ENCODE measurements around the gene NEGR1.

NEGR1 gene

DNA sequence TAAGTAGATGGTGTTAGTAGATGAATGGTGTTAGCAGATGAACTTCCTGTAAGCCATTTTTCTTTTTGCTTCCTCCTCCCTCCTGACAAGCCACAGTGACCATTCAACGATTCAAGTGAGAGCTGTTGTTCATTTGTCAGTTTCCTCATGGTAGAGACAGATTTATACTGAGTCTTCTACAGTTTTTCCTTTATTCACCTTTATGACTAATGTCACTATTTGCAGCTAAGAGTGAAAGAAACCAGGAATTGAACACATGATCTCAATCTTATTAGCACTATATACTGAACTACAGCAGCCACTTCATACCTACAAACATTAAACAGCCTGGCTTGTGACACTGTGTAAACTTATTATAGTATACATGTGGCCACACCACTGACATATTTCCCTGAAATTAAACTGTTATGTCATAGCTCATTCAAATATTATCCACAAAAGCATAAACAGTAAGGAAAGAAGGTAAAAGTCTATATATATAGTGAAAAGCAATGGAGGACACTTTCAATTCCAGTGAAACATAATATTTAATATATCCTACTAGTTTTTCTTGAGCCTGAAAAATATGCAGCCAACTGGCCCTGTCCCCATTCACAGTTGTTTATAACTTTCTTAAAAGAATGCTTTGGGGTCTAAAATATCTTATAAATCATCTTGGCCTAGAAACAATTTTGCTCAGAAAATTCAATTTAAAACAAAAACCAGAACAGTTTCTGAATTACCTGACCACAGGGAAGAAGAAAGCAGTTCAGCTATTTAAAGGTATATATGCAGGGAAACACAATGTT lies 634.6 kb downstream of the NEGR1 start:
- H3F3A ChIP-seq (ENCODE audit: low read depth) = no peaks in the 10 kb centered on the region
- H2AFZ ChIP-seq (ENCODE audit: low read length) = peak overlapping the region; percentile 80
- peaks cover 14% of the 10 kb centered on the region for H3K4me1 ChIP-seq (ENCODE audit: insufficient read depth, low read length, poor library complexity, severe bottlenecking)
- no peaks in the 10 kb centered on the region for H3K36me3 ChIP-seq (ENCODE audit: insufficient read depth, low read length)
- no peaks in the 10 kb centered on the region for H4K20me1 ChIP-seq (ENCODE audit: insufficient read depth, low read length, poor library complexity, severe bottlenecking)
- H3K27me3 ChIP-seq (ENCODE audit: insufficient read depth, low read length, poor library complexity, severe bottlenecking) = no peaks in the 10 kb centered on the region
- no peaks in the 10 kb centered on the region for H3K9me3 ChIP-seq (ENCODE audit: insufficient read depth, low read depth, low read length)
- H3K79me2 ChIP-seq (ENCODE audit: insufficient read depth, low read length) = no peaks in the 10 kb centered on the region
- H3K9ac ChIP-seq (ENCODE audit: low read depth, low read length, poor library complexity, severe bottlenecking) = no peak overlapping the region
- no peaks in the 10 kb centered on the region for H3K9me2 ChIP-seq (replicated peaks; ENCODE audit: low read depth, low read length)
- TF ChIP-seq, protein P1, sequence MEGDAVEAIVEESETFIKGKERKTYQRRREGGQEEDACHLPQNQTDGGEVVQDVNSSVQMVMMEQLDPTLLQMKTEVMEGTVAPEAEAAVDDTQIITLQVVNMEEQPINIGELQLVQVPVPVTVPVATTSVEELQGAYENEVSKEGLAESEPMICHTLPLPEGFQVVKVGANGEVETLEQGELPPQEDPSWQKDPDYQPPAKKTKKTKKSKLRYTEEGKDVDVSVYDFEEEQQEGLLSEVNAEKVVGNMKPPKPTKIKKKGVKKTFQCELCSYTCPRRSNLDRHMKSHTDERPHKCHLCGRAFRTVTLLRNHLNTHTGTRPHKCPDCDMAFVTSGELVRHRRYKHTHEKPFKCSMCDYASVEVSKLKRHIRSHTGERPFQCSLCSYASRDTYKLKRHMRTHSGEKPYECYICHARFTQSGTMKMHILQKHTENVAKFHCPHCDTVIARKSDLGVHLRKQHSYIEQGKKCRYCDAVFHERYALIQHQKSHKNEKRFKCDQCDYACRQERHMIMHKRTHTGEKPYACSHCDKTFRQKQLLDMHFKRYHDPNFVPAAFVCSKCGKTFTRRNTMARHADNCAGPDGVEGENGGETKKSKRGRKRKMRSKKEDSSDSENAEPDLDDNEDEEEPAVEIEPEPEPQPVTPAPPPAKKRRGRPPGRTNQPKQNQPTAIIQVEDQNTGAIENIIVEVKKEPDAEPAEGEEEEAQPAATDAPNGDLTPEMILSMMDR (conservative IDR thresholded peaks at IDR 0.05; ENCODE audit: low read length) = no peak
- TF ChIP-seq EZH2phosphoT487 (IDR thresholded peaks at IDR 0.05; ENCODE audit: borderline replicate concordance) = no peak
- no peak overlapping the region for H3K4me2 ChIP-seq (ENCODE audit: low read depth, low read length, poor library complexity, severe bottlenecking)
- H3K4me3 ChIP-seq (ENCODE audit: low read length, poor library complexity, severe bottlenecking) = no peak overlapping the region

- H2AFZ ChIP-seq (ENCODE audit: low read length) = no peak overlapping the region
- no peak overlapping the region for H3K4me3 ChIP-seq (ENCODE audit: low read length, poor library complexity, severe bottlenecking)
- no peaks in the 10 kb centered on the region for H3K9me2 ChIP-seq (replicated peaks; ENCODE audit: low read depth, low read length)
- H3K9ac ChIP-seq (ENCODE audit: low read depth, low read length, poor library complexity, severe bottlenecking) = no peak overlapping the region
- TF ChIP-seq EZH2phosphoT487 (IDR thresholded peaks at IDR 0.05; ENCODE audit: borderline replicate concordance) = no peak
- TF ChIP-seq, protein P1 (conservative IDR thresholded peaks at IDR 0.05; ENCODE audit: low read length) = no peak
- H3K36me3 ChIP-seq (ENCODE audit: insufficient read depth, low read length) = no peaks in the 10 kb centered on the region
- no peaks in the 10 kb centered on the region for H3K9me3 ChIP-seq (ENCODE audit: insufficient read depth, low read depth, low read length)
- no peaks in the 10 kb centered on the region for H3K27me3 ChIP-seq (ENCODE audit: insufficient read depth, low read length, poor library complexity, severe bottlenecking)
- H3K4me2 ChIP-seq (ENCODE audit: low read depth, low read length, poor library complexity, severe bottlenecking) = no peak overlapping the region
- no peaks in the 10 kb centered on the region for H3F3A ChIP-seq (ENCODE audit: low read depth)
- no peaks in the 10 kb centered on the region for H4K20me1 ChIP-seq (ENCODE audit: insufficient read depth, low read length, poor library complexity, severe bottlenecking)
- no peaks in the 10 kb centered on the region for H3K79me2 ChIP-seq (ENCODE audit: insufficient read depth, low read length)
- peaks cover 14% of the 10 kb centered on the region for H3K4me1 ChIP-seq (ENCODE audit: insufficient read depth, low read length, poor library complexity, severe bottlenecking)
These were observed 637.3 kb downstream of the NEGR1 start for GRCh38 chr1:71645015-71645414.

DNA sequence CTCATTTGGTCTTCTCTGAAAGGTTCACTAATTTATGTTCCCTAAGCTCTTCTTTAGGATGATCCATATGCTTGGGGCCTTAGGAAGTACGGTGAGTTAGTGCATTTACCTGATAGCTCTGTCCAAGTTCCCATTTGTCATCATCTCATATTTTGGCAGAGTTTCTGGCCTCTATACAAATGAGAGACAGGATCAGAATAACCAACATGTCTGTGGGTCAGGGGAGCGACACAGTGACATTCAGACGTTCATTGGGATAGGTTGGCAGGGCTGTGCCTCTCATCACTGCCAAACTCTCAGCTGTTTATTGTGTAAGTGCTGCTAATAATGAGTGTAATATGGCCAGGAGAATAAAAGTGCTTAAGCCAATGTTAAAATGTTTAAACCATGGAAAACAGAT lies 640.4 kb downstream of the NEGR1 start:
- Histone ChIP-seq H3K9ac (ENCODE audit: low read depth, low read length, poor library complexity, severe bottlenecking) (no peak overlapping the region), H3K4me3 (ENCODE audit: low read length, poor library complexity, severe bottlenecking) (no peak overlapping the region), H2AFZ (ENCODE audit: low read length) (no peak overlapping the region), H3F3A (ENCODE audit: low read depth) (no peaks in the 10 kb centered on the region), H3K9me3 (ENCODE audit: insufficient read depth, low read depth, low read length) (no peaks in the 10 kb centered on the region), H3K9me2 (replicated peaks; ENCODE audit: low read depth, low read length) (no peaks in the 10 kb centered on the region), H3K27me3 (ENCODE audit: insufficient read depth, low read length, poor library complexity, severe bottlenecking) (no peaks in the 10 kb centered on the region), H3K4me1 (ENCODE audit: insufficient read depth, low read length, poor library complexity, severe bottlenecking) (peaks cover 6% of the 10 kb centered on the region), H3K79me2 (ENCODE audit: insufficient read depth, low read length) (no peaks in the 10 kb centered on the region), H3K36me3 (ENCODE audit: insufficient read depth, low read length) (no peaks in the 10 kb centered on the region), H4K20me1 (ENCODE audit: insufficient read depth, low read length, poor library complexity, severe bottlenecking) (no peaks in the 10 kb centered on the region), H3K4me2 (ENCODE audit: low read depth, low read length, poor library complexity, severe bottlenecking) (no peak overlapping the region)
- TF ChIP-seq EZH2phosphoT487 (IDR thresholded peaks at IDR 0.05; ENCODE audit: borderline replicate concordance) = no peak
- TF ChIP-seq, protein P1 (conservative IDR thresholded peaks at IDR 0.05; ENCODE audit: low read length) = no peak

Data from Loucy (cell line).